NCI-H187 (cell line): ENCODE measurements around the gene GPR161.

Experiments used
- DNase-seq, 2 experiments: peaks; one replicate each; lab custom pipeline; 2025; lab: John Stamatoyannopoulos, UW

Gene GPR161

GRCh38 chr1:168042362-168042761, 94.4 kb downstream of the GPR161 start:
- no peak for DNase-seq

- DNase-seq: no peak
Observed at GRCh38 chr1:168035345-168035744, 101.4 kb downstream of the GPR161 start.

GRCh38 chr1:168032029-168032428, 104.7 kb downstream of the GPR161 start:
- DNase-seq: no peak

DNA sequence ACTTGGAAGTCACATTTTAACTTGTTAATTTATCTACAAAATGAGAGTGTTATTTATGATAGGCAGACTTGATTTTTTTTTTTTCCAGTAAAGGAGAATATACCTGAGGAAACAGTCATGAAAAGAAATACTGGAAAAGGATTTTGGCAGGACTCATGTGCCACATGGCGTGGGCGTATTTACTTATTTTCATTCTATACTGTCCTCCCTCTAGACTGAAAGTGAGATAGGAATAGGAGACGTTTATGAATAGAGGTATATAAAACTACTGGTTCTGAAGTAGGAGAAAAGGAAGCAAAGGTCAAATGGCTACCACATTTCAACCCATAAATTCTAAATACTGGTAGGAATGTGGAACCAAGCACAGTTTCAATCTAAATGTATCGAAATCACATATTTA, 105.1 kb downstream of the GPR161 start:
- DNase-seq: no peak

- DNase-seq: no peak
Observed at GRCh38 chr1:168031198-168031597, 105.5 kb downstream of the GPR161 start.
